Retina (tissue), 1 donor: ENCODE data around the gene KIAA0513.

Experiments used
- DNase-seq: peaks from one replicate; pipeline ENCODE4 v3.0.0-alpha.2; 2016

KIAA0513 gene

GRCh38 chr16:85138825-85139627, 111.4 kb downstream of the KIAA0513 start:
- DNase-seq, result no peak

GRCh38 chr16:85139881-85140339, 112.3 kb downstream of the KIAA0513 start:
- DNase-seq, result no peak

GRCh38 chr16:85140455-85141012, 112.9 kb downstream of the KIAA0513 start:
- DNase-seq, result no peak

- DNase-seq, result peak; percentile 85
Measured at GRCh38 chr16:85141491-85142128, 114.0 kb downstream of the KIAA0513 start.

- no peak for DNase-seq
Measured at GRCh38 chr16:85142129-85142513, 114.5 kb downstream of the KIAA0513 start.

GRCh38 chr16:85142771-85143211, 115.2 kb downstream of the KIAA0513 start:
- no peak for DNase-seq
